Hypothalamus (tissue), 51 donors: ENCODE results near the gene RPS8.
"Not testable (repeated sequence)": the region's sequence is repeated elsewhere in the genome, so short reads cannot be mapped to it uniquely, and the experiment has no call there.

ENCODE experiments used
- DNase-seq, 51 donors: peaks; one replicate each; lab custom pipeline; 2025; lab: John Stamatoyannopoulos, UW

RPS8 gene

GRCh38 chr1:44775078-44775929 lies at the start of gene RPS8:
TSS of gene RPS8 (plus strand) at chr1:44775540. CDS start at chr1:44775597, 57 bp downstream.
- DNase-seq: peak; percentile 62 to 95 (median 84)

DNA sequence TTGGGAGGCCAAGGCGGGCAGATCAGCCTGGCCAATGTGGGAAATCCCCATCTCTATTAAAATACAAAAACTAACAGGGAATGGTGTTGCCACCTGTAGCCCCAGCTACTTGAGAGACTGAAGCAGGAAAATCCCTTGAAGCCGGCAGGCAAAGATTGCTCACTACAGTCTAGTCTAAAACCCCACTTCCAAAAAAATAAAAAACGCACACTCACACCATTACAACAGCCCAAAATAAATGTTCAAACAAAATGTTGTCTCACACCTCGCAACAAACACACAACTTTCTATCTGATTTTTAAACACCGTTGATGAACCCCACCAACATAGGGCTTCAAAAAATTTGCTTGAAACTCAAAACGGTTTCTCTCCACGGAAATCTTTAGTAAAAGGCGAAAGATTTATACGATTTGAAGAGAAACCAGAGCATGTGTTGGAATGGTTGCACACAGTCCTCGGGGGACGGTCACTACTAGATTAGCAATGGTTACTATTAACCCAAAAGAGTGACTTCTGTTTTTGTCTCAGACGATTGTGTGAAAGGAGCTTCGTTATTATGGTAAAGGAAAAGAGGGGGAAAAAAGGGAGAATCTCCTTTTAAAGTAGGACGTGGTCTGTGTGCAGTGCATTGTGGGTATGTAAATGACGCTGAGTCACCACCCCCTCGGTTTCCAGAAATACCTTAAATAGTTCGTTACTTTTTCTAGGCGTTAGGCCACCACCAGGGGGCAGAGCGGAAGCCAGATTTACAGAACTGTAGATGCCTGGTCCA lies 44.4 kb upstream of the RPS8 start, which contains the start of gene RNU5D-1:
TSS of gene RNU5D-1 (minus strand) at position 430 of the 772 bp plus-strand sequence.
- peak; percentile 18 to 98 (median 80) for DNase-seq

- no peak for DNase-seq
These were observed 42.0 kb upstream of the RPS8 start for GRCh38 chr1:44733365-44733764.

GRCh38 chr1:44733784-44734183 lies 41.6 kb upstream of the RPS8 start:
- DNase-seq: no peak

GRCh38 chr1:44735992-44736391 lies 39.3 kb upstream of the RPS8 start:
- DNase-seq: no peak

DNA sequence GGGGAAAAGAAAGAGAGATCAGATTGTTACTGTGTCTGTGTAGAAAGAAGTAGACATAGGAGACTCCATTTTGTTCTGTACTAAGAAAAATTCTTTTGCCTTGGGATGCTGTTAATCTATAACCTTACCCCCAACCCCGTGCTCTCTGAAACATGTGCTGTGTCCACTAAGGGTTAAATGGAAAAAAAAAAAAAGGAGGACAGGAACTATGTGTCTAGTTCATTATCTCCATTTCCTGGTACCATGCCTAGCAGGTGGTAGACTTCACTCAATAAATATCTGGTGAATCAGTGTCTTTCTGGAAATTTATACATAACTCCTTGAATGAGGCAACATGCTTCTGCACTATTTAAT lies 36.4 kb upstream of the RPS8 start:
- not testable (repeated sequence) for DNase-seq

DNA sequence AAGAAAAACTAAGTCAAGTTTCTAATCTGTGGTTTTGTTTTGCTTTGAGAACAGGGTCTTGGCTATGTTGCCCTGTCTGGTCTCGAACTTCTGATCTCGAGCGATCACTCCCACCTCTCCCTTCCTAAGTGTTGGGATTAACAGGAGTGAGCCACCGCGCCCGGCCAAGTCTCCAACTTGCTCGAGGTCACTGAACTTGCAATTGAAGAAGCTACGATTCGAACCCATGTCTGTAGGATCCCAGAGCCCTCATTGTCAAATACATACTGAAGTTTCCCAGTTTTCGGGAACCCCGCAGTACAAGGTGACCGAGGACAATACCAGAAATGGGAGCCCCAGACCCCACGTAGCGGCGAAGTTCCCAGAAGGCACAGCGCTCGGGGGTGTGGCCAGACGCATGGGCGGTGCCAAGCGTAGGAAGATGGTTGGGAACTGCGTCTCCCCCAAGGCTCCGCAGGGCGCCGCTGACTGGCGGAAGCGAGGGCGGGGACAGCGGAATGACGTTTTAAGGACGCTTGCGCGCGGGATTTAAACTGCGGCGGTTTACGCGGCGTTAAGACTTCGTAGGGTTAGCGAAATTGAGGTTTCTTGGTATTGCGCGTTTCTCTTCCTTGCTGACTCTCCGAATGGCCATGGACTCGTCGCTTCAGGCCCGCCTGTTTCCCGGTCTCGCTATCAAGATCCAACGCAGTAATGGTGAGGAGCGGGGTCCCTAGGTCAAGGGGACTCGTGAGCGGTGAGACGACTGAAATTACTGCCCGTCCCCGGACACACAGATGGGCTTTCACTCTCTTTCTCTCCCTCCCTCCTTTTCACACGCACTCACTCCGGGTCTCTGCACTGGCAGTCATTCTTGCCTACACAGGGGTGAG lies 35.8 kb upstream of the RPS8 start, which contains the start of gene KIF2C:
TSS of gene KIF2C (plus strand) at position 531 of the 872 bp plus-strand sequence. CDS start at position 627, 96 bp downstream.
- DNase-seq: peak; percentile 51 to 97 (median 92)

DNA sequence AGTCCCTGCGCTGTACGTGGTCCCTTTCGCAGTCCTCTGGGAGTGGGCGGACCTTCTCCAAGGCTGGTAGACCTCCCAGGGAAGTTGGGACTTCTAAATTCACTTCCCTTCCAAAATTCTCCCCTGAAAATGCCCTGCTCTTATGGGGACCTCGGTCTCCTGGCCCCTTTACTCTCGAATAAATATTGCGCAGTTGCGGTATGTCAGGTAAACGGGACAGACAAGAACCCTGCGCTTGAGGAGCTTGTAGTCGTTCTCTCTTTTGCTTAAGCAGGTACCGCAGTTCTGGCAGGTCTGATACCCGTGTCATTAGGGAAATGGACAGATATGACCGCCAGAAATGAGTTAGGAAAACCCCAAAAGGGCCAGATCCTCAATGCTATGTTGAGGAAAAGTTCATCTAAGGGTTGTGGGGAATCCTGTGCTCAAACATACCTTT lies 35.1 kb upstream of the RPS8 start:
- DNase-seq: no peak

GRCh38 chr1:44743211-44743610 lies 32.1 kb upstream of the RPS8 start:
- no peak for DNase-seq

DNA sequence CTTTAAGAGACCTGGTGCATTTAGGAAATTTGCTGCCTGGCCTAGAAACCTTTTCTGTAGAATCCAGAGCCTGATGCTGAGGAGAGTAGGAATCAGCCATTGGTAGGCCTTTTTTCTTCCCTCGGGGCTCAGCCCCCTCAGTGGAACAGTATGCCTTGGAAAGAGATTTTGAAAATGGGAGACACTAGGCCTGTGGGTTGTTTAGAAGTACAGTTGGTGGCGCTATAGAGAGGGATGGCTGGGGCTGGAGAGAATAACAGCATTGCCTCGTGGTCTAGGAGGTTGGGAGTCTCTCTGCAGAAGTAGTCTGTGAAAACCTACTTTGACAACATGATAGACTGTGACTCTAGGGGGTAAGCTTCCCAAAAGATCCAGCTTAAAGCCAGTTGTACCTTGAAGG lies 27.5 kb upstream of the RPS8 start:
- no peak for DNase-seq

DNA sequence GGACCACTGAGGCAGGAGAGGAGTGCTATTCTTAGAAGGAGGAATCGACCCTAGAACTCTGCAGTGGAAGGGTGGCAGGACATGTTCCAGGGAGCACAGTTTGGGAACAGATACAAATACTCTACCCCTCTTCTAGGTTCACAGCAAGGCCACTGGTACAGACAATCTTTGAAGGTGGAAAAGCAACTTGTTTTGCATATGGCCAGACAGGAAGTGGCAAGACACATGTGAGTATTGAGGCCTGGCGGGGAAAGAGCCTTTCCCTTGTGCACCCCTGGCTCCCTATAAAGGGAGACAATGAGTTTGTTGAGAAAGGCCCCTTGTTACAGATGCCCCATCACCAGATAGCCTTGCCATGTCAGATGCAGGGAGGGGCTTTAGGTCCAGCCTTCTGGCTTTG lies 17.9 kb upstream of the RPS8 start:
- DNase-seq: no peak

DNA sequence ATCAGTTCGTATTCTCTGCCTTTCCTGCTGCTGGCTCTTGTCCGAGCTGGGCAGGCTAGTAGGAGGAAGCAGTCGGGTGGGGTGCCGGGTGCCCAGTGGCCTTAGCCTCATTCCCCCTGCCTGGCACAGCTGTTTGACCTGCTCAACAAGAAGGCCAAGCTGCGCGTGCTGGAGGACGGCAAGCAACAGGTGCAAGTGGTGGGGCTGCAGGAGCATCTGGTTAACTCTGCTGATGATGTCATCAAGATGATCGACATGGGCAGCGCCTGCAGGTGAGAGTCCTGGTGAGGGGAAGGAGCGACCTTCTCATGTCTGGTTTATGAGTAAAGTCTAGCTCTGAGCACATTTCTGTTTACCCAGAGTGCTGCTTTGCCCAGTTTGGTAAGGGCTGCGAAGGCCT lies 16.3 kb upstream of the RPS8 start:
- no peak for DNase-seq

DNA sequence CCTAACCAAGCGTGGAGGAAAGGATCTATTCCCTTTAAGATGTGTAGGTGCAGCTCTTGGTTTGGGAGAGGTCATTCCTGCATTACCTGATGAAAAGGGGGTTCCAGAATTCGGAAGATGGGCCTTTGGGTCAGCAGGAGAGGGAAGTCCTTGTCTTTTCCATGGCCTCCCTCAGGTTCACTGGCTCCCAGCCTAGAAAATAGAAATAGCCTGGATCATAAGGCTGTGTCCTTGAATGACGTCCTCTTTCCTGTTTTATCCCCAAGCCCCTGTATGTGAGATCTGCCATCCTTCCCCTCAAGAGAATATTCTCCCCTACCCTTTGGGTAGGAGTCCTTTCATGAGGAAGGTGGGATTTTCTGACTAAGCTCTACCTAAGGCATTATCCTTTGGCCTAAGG lies 14.5 kb upstream of the RPS8 start:
- no peak for DNase-seq

- DNase-seq: not testable (repeated sequence)
These were observed 8.9 kb upstream of the RPS8 start for GRCh38 chr1:44766421-44766820.

DNA sequence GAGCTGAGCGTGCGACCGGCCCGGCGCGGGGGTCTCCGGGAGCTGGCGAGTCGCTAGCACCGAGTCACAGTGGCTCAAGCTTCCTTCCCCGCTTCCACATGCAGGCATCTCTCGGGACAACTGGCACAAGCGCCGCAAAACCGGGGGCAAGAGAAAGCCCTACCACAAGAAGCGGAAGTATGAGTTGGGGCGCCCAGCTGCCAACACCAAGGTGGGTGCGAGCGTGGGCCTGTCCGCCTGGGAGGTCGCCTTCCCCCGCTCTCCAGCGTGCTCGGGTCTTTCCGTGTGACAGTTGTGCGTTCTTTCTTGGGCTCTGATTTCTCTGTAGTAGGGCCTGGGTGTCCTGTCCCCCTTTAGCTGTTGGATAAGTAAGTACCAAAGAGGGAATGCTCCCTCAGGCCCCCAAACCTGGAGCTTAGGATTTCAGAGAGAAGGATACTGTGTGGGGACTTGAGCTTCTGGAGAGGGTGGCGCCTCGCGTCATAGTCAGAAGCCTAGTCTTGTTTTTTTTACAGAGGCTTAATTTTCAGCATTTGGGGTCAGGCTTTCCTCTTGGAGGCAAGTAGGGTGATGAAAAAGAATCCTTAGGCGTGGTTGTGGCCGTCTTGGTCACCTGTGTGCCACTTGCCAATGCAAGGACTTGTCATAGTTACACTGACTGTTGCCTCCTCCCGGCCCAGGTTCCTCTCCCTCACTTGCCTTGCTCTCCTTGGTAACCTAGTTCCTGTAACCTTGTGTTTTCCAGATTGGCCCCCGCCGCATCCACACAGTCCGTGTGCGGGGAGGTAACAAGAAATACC lies 790 bp downstream of the RPS8 start:
- DNase-seq: peak in 9 of 51 donors; percentile 41 to 78 (median 57)

- no peak for DNase-seq
These were observed 1.4 kb downstream of the RPS8 start for GRCh38 chr1:44776730-44777068.

GRCh38 chr1:44777547-44777946 lies 2.2 kb downstream of the RPS8 start:
- no peak for DNase-seq

DNA sequence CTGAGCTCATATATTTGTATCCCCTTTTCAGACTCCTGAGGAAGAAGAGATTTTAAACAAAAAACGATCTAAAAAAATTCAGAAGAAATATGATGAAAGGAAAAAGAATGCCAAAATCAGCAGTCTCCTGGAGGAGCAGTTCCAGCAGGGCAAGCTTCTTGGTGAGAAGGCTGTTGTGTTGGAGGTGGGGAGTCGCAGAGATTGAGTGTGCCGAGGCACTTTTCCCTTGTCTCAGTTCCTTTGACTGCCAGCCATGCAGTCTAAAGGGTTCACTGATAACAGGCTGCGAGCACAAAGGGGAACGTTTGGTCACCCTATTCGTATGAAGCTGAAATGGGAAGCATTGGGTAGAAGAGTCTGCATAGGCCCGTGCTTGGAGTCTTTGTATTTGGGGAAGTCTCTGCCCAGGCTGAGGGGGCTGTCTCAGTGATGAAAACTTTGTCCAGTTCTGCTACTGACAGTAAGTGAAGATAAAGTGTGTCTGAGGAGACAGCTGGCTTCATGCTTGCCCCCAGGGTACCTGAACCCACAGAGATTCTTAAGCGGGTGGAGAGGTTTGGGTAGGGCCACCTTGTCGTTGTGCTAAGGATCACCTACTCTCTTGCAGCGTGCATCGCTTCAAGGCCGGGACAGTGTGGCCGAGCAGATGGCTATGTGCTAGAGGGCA lies 2.8 kb downstream of the RPS8 start:
- DNase-seq: no peak
